Skeletal muscle satellite cell (primary cell): Measurements from ENCODE around the gene CCDC93.

Experiments
- H3K27me3 ChIP-seq: 2 replicates; pipeline ENCODE4 v1.7.0; 2013; ENCODE audit warnings: low read length; ENCODE audit not compliant: control insufficient read depth, insufficient read depth
- H3K36me3 ChIP-seq: 2 replicates; pipeline ENCODE4 v1.7.0; 2013; ENCODE audit warnings: mild to moderate bottlenecking, control low read depth, low read length; ENCODE audit not compliant: insufficient read depth
- H3K4me1 ChIP-seq: 2 replicates; pipeline ENCODE4 v1.7.0; 2013; ENCODE audit warnings: low read length; ENCODE audit not compliant: control insufficient read depth, insufficient read depth
- H3K4me2 ChIP-seq: 2 replicates; pipeline ENCODE4 v1.7.0; 2013; ENCODE audit warnings: mild to moderate bottlenecking, low read length
- H3K4me3 ChIP-seq: 2 replicates; pipeline ENCODE4 v1.7.0; 2013; ENCODE audit warnings: low read length
- H3K9ac ChIP-seq: 2 replicates; pipeline ENCODE4 v1.7.0; 2013; ENCODE audit warnings: mild to moderate bottlenecking, low read depth, low read length, moderate library complexity
- H3K9me3 ChIP-seq: replicated peaks from 2 replicates; pipeline ENCODE4 v1.7.0; 2013; ENCODE audit warnings: mild to moderate bottlenecking, control low read depth, low read length

The CCDC93 gene

GRCh38 chr2:117967977-117968718 is 45.7 kb downstream of the CCDC93 start:
- H3K4me1 ChIP-seq = peaks cover 3% of the 10 kb centered on the region
- H3K9me3 ChIP-seq = no peaks in the 10 kb centered on the region
- no peak overlapping the region for H3K4me2 ChIP-seq
- no peak overlapping the region for H3K9ac ChIP-seq
- H3K36me3 ChIP-seq = peaks cover 40% of the 10 kb centered on the region
- H3K4me3 ChIP-seq = no peak overlapping the region
- no peaks in the 10 kb centered on the region for H3K27me3 ChIP-seq

GRCh38 chr2:117963446-117963845 is 50.4 kb downstream of the CCDC93 start:
- H3K9me3 ChIP-seq = no peaks in the 10 kb centered on the region

GRCh38 chr2:117961201-117961600 is 52.7 kb downstream of the CCDC93 start:
- no peaks in the 10 kb centered on the region for H3K9me3 ChIP-seq
- H3K27me3 ChIP-seq = no peaks in the 10 kb centered on the region
- H3K4me1 ChIP-seq = peaks cover 45% of the 10 kb centered on the region
- H3K4me3 ChIP-seq = no peak overlapping the region
- peaks cover 23% of the 10 kb centered on the region for H3K36me3 ChIP-seq
- H3K4me2 ChIP-seq = no peak overlapping the region
- H3K9ac ChIP-seq = no peak overlapping the region

More at GRCh38 chr2:117963446-117963845, 50.4 kb downstream of the CCDC93 start:
- Histone ChIP-seq H3K4me2 (no peak overlapping the region), H3K4me1 (peaks cover 30% of the 10 kb centered on the region), H3K27me3 (no peaks in the 10 kb centered on the region), H3K4me3 (no peak overlapping the region), H3K9ac (no peak overlapping the region), H3K36me3 (peaks cover 20% of the 10 kb centered on the region)

- no peaks in the 10 kb centered on the region for H3K9me3 ChIP-seq
- H3K4me3 ChIP-seq = no peak overlapping the region
- H3K27me3 ChIP-seq = no peaks in the 10 kb centered on the region
- H3K36me3 ChIP-seq = peaks cover 29% of the 10 kb centered on the region
- H3K4me2 ChIP-seq = peak overlapping the region; percentile 23
- peaks cover 45% of the 10 kb centered on the region for H3K4me1 ChIP-seq
- H3K9ac ChIP-seq = no peak overlapping the region
Measured at GRCh38 chr2:117960231-117960630, 53.6 kb downstream of the CCDC93 start.

- no peak overlapping the region for H3K4me3 ChIP-seq
- H3K4me1 ChIP-seq = peaks cover 45% of the 10 kb centered on the region
- peaks cover 33% of the 10 kb centered on the region for H3K36me3 ChIP-seq
- no peaks in the 10 kb centered on the region for H3K9me3 ChIP-seq
- H3K9ac ChIP-seq = no peak overlapping the region
- peak overlapping the region; percentile 22 for H3K4me2 ChIP-seq
- no peaks in the 10 kb centered on the region for H3K27me3 ChIP-seq
Measured at GRCh38 chr2:117958186-117958585, 55.7 kb downstream of the CCDC93 start.

GRCh38 chr2:117957616-117958015 is 56.3 kb downstream of the CCDC93 start:
- H3K27me3 ChIP-seq = no peaks in the 10 kb centered on the region
- peaks cover 39% of the 10 kb centered on the region for H3K36me3 ChIP-seq
- H3K9me3 ChIP-seq = no peaks in the 10 kb centered on the region

GRCh38 chr2:117956036-117956796 is 57.7 kb downstream of the CCDC93 start:
- H3K36me3 ChIP-seq = peaks cover 52% of the 10 kb centered on the region
- H3K4me3 ChIP-seq = no peak overlapping the region
- H3K27me3 ChIP-seq = no peaks in the 10 kb centered on the region

More at GRCh38 chr2:117957616-117958015, 56.3 kb downstream of the CCDC93 start:
- H3K9ac ChIP-seq = no peak overlapping the region
- peak overlapping the region; percentile 22 for H3K4me2 ChIP-seq
- H3K4me1 ChIP-seq = peaks cover 45% of the 10 kb centered on the region
- no peak overlapping the region for H3K4me3 ChIP-seq

GRCh38 chr2:117953231-117953630 is 60.6 kb downstream of the CCDC93 start:
- no peak overlapping the region for H3K9ac ChIP-seq

More at GRCh38 chr2:117956036-117956796, 57.7 kb downstream of the CCDC93 start:
- H3K4me2 ChIP-seq = no peak overlapping the region
- H3K9me3 ChIP-seq = no peaks in the 10 kb centered on the region
- peaks cover 41% of the 10 kb centered on the region for H3K4me1 ChIP-seq
- no peak overlapping the region for H3K9ac ChIP-seq

GRCh38 chr2:117952701-117953100 is 61.2 kb downstream of the CCDC93 start:
- no peak overlapping the region for H3K4me2 ChIP-seq
- H3K27me3 ChIP-seq = no peaks in the 10 kb centered on the region
- H3K9me3 ChIP-seq = no peaks in the 10 kb centered on the region
- peaks cover 7% of the 10 kb centered on the region for H3K4me1 ChIP-seq
- H3K4me3 ChIP-seq = no peak overlapping the region
- peaks cover 61% of the 10 kb centered on the region for H3K36me3 ChIP-seq
- H3K9ac ChIP-seq = no peak overlapping the region

More at GRCh38 chr2:117953231-117953630, 60.6 kb downstream of the CCDC93 start:
- Histone ChIP-seq H3K27me3 (no peaks in the 10 kb centered on the region), H3K4me2 (no peak overlapping the region), H3K9me3 (no peaks in the 10 kb centered on the region), H3K36me3 (peaks cover 64% of the 10 kb centered on the region), H3K4me1 (peaks cover 13% of the 10 kb centered on the region), H3K4me3 (no peak overlapping the region)

- peaks cover 3% of the 10 kb centered on the region for H3K4me1 ChIP-seq
- H3K9ac ChIP-seq = no peak overlapping the region
- H3K27me3 ChIP-seq = no peaks in the 10 kb centered on the region
- H3K36me3 ChIP-seq = peaks cover 60% of the 10 kb centered on the region
- H3K9me3 ChIP-seq = no peaks in the 10 kb centered on the region
- H3K4me3 ChIP-seq = no peak overlapping the region
- no peak overlapping the region for H3K4me2 ChIP-seq
Measured at GRCh38 chr2:117952228-117952627, 61.6 kb downstream of the CCDC93 start.

- H3K36me3 ChIP-seq = peaks cover 75% of the 10 kb centered on the region
- no peak overlapping the region for H3K9ac ChIP-seq
- H3K9me3 ChIP-seq = no peaks in the 10 kb centered on the region
- H3K4me2 ChIP-seq = no peak overlapping the region
- no peak overlapping the region for H3K4me3 ChIP-seq
- no peaks in the 10 kb centered on the region for H3K4me1 ChIP-seq
- no peaks in the 10 kb centered on the region for H3K27me3 ChIP-seq
Measured at GRCh38 chr2:117949806-117950205, 64.1 kb downstream of the CCDC93 start.
